ENCODE data around the gene BPIFB4. TPM values are rescaled to one million over a fixed set of nuclear protein-coding genes. Genes with fewer than 3 reads are reported as not detected.

Gene BPIFB4
- not detected for total RNA-seq
- polyA plus RNA-seq (ENCODE audit: insufficient read length in 6 of 6), result not detected
- long read RNA-seq, donor 1, result 0 reads
- long read RNA-seq, donor 2, result 0 reads
- long read RNA-seq, donor 3, result 0 reads
- long read RNA-seq, donor 4, result 0 reads
- long read RNA-seq, donor 5, result 0 reads
- long read RNA-seq, donor 6, result 0 reads
- long read RNA-seq, donor 7, result 0 reads
- long read RNA-seq, donor 8, result 0 reads
- long read RNA-seq, donor 9, result 0 reads
- long read RNA-seq, donor 10, result 0 reads
- long read RNA-seq, donor 11, result 0 reads
- long read RNA-seq, donor 12, result 0 reads

GRCh38 chr20:33079259-33079658 lies at the start of gene BPIFB4:
TSS of gene BPIFB4 (plus strand) at chr20:33079643. CDS start at chr20:33081527, 1,884 bp downstream.
- ATAC-seq, result no peak
- Histone ChIP-seq H3K9me3 (no peaks in the 10 kb centered on the region), H3K36me3 (no peaks in the 10 kb centered on the region), H3K4me1 (no peaks in the 10 kb centered on the region), H3K4me3 (no peak within 1 kb of the TSS), H3K27me3 (peaks cover 0 to 19% of the 10 kb centered on the region in 2 donors), H3K27ac (no peak within 1 kb of the TSS)
- TF ChIP-seq CTCF (IDR thresholded peaks at IDR 0.05), result no peak
- intact Hi-C loops (cut with DNase I), result no loop called here
- no peak for DNase-seq

- no peaks in the 10 kb centered on the region for H3K4me1 ChIP-seq
- no peak overlapping the region for H3K4me3 ChIP-seq
- H3K36me3 ChIP-seq, result no peaks in the 10 kb centered on the region
- intact Hi-C loops (cut with DNase I), result no loop called here
- no peak for ATAC-seq
- no peaks in the 10 kb centered on the region for H3K9me3 ChIP-seq
- no peak for DNase-seq
- peaks cover 0 to 18% of the 10 kb centered on the region in 2 donors for H3K27me3 ChIP-seq
- TF ChIP-seq CTCF (IDR thresholded peaks at IDR 0.05), result no peak
- no peak overlapping the region for H3K27ac ChIP-seq
Measured at GRCh38 chr20:33030076-33030475, 49.4 kb upstream of the BPIFB4 start.

- H3K36me3 ChIP-seq, result no peaks in the 10 kb centered on the region
- H3K9me3 ChIP-seq, result no peaks in the 10 kb centered on the region
- H3K4me3 ChIP-seq, result no peak overlapping the region
- no peak for TF ChIP-seq CTCF (IDR thresholded peaks at IDR 0.05)
- ATAC-seq, result no peak
- H3K27me3 ChIP-seq, result peaks cover 0 to 18% of the 10 kb centered on the region in 2 donors
- intact Hi-C loops (cut with DNase I), result no loop called here
- H3K4me1 ChIP-seq, result no peaks in the 10 kb centered on the region
- H3K27ac ChIP-seq, result no peak overlapping the region
- no peak for DNase-seq
Measured at GRCh38 chr20:33030569-33030968, 48.9 kb upstream of the BPIFB4 start.

GRCh38 chr20:33031531-33031930 lies 47.9 kb upstream of the BPIFB4 start, which contains the start of gene BPIFB6:
TSS of gene BPIFB6 (plus strand) at chr20:33031648. CDS start at chr20:33031648, 0 bp downstream.
- no peaks in the 10 kb centered on the region for H3K36me3 ChIP-seq
- H3K4me3 ChIP-seq, result no peak within 1 kb of the TSS
- no peak for ATAC-seq
- H3K27me3 ChIP-seq, result peaks cover 0 to 18% of the 10 kb centered on the region in 2 donors
- no peak for DNase-seq
- TF ChIP-seq CTCF (IDR thresholded peaks at IDR 0.05), result no peak
- no peak within 1 kb of the TSS for H3K27ac ChIP-seq
- no peaks in the 10 kb centered on the region for H3K9me3 ChIP-seq
- intact Hi-C loops (cut with DNase I), result no loop called here
- H3K4me1 ChIP-seq, result no peaks in the 10 kb centered on the region

- H3K9me3 ChIP-seq, result no peaks in the 10 kb centered on the region
- ATAC-seq, result no peak
Measured at GRCh38 chr20:33032555-33032954, 46.9 kb upstream of the BPIFB4 start.

More at GRCh38 chr20:33032555-33032954, 46.9 kb upstream of the BPIFB4 start:
- Histone ChIP-seq H3K27ac (no peak overlapping the region), H3K4me1 (no peaks in the 10 kb centered on the region), H3K36me3 (no peaks in the 10 kb centered on the region), H3K27me3 (peaks cover 0 to 18% of the 10 kb centered on the region in 2 donors), H3K4me3 (no peak overlapping the region)
- intact Hi-C loops (cut with DNase I), result no loop called here
- no peak for DNase-seq
- no peak for TF ChIP-seq CTCF (IDR thresholded peaks at IDR 0.05)
